Cortex of kidney (tissue), 1 donor: ENCODE results near the gene ARHGEF3.

Experiments used
- DNase-seq: peaks from one replicate; lab custom pipeline; 2025; lab: John Stamatoyannopoulos, UW

ARHGEF3 gene

GRCh38 chr3:56795829-56796185 lies 5.9 kb downstream of the ARHGEF3 start:
- no peak for DNase-seq

DNA sequence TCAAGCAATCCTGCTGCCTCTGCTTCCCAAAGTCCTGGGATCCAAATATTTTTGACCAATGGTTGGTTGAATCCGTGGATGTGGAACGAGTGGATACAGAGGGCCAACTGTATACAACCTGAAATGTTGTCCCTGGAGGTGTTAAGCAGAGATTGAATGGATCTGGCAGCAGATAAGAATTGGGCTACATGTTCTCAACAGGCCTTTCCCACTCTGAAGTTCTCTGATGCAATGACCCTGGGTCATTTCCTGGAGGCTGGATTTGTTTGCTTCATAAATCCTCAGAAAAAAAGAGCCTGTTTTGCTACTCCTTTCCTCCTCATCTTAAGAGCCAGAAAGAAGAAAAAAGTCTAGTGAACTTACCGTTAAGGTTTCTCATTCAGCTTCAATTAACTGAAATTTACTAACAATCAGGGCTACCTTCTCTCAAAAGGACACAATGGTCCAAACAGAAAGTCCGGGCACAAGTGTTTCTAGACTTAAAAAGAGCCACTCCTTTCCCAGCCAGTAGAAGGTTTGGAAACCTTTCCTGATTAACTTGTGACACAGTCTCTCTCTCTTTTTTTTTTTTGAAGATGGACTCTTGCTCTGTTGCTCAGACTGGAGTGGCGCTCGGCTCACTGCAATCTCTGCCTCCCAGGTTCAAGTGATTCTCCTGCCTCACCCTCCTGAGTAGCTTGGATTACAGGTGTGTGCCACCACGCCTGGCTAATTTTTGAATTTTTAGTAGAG lies 6.5 kb downstream of the ARHGEF3 start:
- DNase-seq: no peak

- no peak for DNase-seq
These were observed 9.6 kb downstream of the ARHGEF3 start for GRCh38 chr3:56792193-56792592.

DNA sequence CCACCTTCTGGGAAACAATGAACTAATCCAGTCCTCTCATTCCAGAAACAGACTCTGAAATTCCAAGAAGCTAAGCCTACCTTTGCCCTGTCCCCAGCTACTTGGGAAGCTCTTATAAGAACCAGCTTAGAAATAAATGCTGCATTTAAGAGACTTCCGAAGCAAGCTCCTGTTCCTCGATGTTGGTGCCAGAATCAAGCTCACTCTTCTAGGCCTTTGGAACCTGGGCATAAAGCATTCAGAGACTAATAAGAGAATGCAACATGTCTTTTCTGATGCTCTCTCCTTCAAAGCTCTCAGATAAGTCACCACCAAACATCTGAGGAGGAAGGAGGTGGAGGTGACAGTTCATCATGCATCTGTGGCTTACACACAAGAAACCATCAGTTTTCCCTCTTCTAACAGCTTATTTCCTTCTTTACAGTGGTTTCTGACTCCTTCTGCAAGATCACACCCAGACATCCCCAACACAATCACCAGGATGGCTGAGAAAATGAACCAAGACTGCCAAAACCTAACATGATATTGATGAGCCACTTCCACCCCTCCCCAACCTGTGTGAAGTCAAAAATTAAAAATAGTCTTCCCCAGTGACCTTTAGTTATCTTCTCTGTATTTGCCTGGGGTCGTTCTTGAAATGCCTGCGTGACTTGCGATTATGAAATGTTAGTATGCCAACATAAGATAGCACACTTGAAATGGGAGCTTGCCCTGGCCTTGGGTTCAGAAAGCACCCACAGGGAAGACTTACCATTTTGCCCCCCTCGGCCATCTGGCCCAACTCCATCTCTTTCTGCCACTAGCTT lies 11.5 kb downstream of the ARHGEF3 start:
- DNase-seq: no peak

DNA sequence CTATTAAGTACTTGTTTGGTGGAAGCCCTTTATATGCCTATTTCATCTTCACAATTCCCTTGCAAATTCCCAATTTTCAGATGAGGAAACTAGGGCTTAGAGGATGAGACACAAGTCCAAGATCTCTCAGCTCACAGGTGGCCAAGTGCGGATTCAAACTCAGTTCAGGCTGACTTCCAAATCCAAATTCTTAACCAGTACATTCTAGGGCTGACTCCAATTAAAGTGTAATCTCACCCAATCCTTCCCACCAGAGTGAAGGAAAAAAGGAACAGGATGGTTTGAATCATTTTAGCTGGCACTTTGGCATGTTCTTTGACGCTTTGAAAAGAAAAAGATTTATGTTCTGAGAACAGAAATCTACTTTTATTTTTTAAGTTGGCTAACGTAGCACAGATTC lies 12.7 kb downstream of the ARHGEF3 start:
- DNase-seq: no peak

DNA sequence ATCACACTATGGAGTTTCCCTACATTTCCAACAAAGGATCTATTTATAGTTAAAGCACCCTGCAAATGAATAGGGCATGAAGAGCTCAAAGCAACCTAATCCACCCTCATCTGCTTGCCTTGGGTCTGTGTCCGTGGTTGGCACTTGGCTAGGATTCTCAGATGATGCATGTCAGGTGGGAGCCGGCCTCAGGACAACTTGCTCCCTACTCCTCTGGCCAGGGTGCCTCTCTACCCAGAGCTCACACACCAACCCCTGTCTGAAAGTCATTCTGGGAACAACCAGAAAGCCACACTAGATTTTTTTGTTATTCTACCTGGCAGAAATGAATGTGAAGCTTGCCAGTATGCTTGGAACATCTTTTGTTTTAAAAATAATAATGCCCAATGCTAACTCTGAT lies 13.2 kb downstream of the ARHGEF3 start:
- no peak for DNase-seq

- DNase-seq: no peak
These were observed 13.9 kb downstream of the ARHGEF3 start for GRCh38 chr3:56787784-56788256.

GRCh38 chr3:56787258-56787775 lies 14.4 kb downstream of the ARHGEF3 start:
- no peak for DNase-seq

DNA sequence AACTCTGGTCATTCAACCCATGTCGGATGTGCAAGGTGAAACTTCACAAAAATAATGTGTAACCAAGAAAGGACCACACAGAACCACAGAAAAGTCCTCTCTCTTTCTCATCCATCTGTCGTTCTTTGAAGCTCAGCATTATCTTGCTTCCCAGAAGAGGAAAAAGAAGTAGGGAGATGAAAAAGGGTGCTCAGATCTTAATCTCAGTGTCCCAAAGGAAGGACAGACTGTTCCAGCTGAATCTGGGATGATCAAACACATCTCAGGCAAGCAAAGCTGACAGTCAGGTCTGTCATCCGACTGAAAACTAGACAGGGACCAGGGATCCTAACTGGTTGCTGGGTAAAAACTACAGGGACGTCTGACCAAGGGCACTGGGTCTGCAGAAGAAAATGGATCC lies 16.2 kb downstream of the ARHGEF3 start:
- DNase-seq: no peak

DNA sequence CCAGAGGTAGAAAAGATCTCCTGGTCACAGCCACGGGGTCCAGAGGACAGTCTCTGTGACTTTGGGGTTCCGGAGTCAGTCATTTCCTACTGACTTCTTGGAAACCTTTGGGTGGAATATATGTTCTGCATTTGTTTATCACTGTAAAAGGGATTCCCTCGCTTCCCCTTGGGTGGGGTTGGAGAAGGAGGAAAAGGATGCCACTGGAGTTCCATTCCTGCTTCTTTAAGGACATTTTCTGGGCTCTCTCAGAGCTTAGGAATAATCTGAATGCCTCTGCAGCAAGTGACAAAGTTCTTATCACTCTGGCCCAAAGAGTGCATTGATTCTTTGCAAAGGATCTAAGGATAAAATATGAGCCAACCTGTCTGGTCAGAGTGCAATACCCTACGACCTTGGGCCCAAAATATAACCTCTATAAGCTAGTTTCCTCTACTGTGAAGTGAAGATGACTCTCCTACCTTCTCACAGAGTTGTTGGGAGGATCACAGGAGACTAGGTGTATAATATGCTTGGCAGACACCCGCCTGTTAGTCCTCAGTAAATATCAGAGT lies 17.2 kb downstream of the ARHGEF3 start:
- DNase-seq: no peak

DNA sequence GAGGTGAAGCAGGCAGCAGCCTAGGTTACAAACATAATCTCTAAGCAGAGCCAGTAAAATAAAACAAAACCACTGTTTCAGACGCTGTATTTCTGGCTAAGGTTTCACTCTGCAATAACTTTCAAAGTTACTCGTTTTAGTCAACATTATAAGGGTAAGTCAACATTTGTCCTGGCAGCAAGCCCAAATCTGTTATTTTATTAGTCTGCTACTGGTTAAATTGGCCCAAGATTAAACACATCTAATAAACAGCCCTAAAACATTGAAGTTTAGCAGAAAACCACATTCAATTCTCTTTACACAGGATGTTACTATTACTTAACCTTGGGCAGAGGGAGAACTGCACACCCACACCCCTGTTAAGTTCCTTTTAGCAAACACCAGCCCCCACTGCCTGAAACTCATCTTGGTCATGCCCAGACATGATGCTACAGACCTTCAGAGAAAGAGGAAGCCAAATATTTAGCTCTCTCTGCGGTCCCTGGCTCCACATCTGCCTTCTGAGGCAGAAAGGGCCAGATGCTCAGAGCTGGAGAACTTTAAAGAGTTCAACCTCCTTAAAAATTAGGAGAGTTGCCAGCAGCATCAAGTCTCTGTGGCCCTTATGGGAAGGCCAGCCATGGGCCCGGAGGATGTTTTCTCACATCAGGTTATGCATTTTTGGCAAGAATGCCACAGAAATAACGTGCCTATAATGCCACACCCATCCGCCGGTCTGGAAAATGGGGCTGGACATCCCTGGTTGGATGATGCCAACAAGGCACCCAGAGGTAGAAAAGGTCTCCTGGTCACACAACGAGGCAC lies 17.9 kb downstream of the ARHGEF3 start:
- no peak for DNase-seq

DNA sequence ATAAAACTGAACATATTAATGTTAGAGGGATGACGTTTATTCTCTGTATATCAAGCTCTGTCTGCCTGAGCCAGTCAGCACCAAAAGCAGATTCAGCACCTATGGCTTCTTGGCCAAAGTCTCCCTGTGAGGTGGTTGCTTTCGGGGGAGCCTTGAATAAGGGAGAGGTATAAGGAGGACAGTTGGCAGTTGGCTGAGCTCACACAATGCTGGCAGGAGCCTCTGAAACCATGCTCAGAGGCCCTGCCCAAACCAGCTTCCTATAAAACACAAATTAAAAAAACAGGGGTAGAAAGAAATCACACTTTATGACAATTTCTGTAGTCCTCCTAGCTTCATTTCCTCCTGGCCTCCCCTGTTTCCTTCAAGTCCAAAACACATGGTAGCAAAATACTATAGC lies 18.8 kb downstream of the ARHGEF3 start:
- DNase-seq: no peak

GRCh38 chr3:56782215-56782614 lies 19.5 kb downstream of the ARHGEF3 start:
- DNase-seq: no peak

DNA sequence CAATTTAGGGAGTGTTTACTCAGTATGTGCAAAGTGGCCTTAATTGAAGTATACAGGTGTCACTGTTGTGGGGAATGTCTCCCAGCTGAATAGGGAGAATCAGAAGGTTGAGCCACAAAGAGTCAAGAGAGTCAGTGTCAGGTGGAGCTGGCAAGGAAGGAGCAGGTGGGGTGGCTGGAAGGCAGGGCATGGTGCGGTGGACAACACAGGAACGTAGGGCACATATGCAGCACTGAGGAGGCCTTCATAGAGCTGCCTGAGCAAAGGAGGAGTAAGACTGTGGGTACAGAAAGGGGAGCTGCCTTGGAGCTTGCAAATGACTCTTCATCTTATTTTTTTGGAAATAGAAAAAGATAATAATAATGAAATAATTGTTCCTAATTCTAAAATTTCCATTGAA lies 20.0 kb downstream of the ARHGEF3 start:
- no peak for DNase-seq

- no peak for DNase-seq
These were observed 20.8 kb downstream of the ARHGEF3 start for GRCh38 chr3:56780936-56781335.

DNA sequence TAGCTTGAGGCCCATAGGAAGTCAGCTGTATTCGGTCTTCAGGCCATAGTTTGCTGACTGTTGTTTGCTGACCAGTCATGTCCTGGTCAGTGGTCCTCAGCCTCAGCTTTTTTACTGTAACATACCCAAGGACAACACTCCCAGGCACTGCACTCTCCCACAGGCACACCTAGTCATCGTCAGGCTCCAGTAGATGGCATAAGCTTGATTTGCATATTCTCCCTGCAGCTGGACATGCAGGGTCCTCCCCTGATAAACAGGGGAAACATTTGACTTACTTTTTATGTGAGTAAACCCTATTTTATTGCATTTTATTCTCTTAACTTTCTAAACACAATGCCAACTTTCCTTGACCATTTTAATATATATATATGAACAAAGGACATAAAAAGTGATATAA lies 22.9 kb downstream of the ARHGEF3 start:
- DNase-seq: no peak

- DNase-seq: no peak
These were observed 25.2 kb downstream of the ARHGEF3 start for GRCh38 chr3:56776556-56776950.

- no peak for DNase-seq
These were observed 25.8 kb downstream of the ARHGEF3 start for GRCh38 chr3:56775838-56776555.

DNA sequence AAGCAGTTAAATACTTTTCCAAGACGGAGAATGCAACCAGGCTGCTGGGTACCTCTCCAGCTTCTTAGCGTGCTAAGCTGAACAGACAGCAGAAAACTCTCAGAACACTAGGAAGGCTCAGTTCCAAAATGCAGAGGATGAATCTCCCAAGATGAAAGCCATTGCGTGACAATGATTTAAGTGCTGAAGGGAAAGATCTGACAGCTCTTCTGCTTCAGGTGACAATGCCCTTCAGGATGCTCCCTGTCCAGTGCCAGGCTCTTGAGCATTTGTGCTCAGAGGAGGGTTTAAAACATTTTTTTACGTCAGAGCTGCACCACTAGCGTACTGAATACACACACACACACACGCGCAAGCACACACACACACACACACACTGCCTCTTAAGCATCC lies 26.3 kb downstream of the ARHGEF3 start:
- DNase-seq: no peak

- no peak for DNase-seq
These were observed 27.8 kb downstream of the ARHGEF3 start for GRCh38 chr3:56773986-56774385.
